ENCODE data around the gene RELL2. TPM values are rescaled to one million over a fixed set of nuclear protein-coding genes. Genes with fewer than 3 reads are reported as not detected.
A peak's percentile ranks its signal among the peaks of the same experiment; 100 is the strongest.

Gene RELL2
- total RNA-seq, 1 experiment from 2014 or later = 9.8 TPM

GRCh38 chr5:141608557-141608956 is 28.2 kb upstream of the RELL2 start:
- H2AFZ ChIP-seq (ENCODE audit: low read length) = no peak overlapping the region
- no peak overlapping the region for H3K18ac ChIP-seq (ENCODE audit: insufficient read length, low read depth, low read length)
- H3K4me2 ChIP-seq (ENCODE audit: insufficient read depth, insufficient read length, low read length) = no peak overlapping the region
- no peak for TF ChIP-seq CTCF (conservative IDR thresholded peaks at IDR 0.05)
- Mint-ChIP-seq H3K36me3 (ENCODE audit: insufficient read depth in 1 of 3, low read depth in 3 of 3) (peaks cover 0 to 12% (median 10%) of the 10 kb centered on the region in 3 experiments; a peak in 3 of 7 replicates), H3K27me3 (ENCODE audit: low read depth) (no peaks in the 10 kb centered on the region), H3K4me3 (no peak overlapping the region), H3K9me3 (no peaks in the 10 kb centered on the region), H3K4me1 (peaks cover 17 to 26% of the 10 kb centered on the region in 2 experiments), H3K27ac (peak overlapping the region; percentile 4 to 66 (median 45); a peak in 2 of 7 replicates)
- no peak overlapping the region for H2BK120ac ChIP-seq (ENCODE audit: low read depth, low read length, poor library complexity, severe bottlenecking)
- H3K27me3 ChIP-seq (ENCODE audit: insufficient read depth, low read length) = no peaks in the 10 kb centered on the region
- no peaks in the 10 kb centered on the region for H3K9me3 ChIP-seq (ENCODE audit: control insufficient read depth, low read depth, low read length)
- no CpG with 5 or more reads among the region's 1 CpG for WGBS (ENCODE audit: extremely low coverage, insufficient read length, low lambda C conversion rate)
- no peak overlapping the region for H4K5ac ChIP-seq (ENCODE audit: insufficient read length, low read depth, low read length)
- H2AK5ac ChIP-seq (ENCODE audit: insufficient read length, low read length) = no peak overlapping the region
- H3K23ac ChIP-seq (ENCODE audit: insufficient read length, low read depth, low read length) = no peak overlapping the region
- no peak overlapping the region for H3K9ac ChIP-seq (ENCODE audit: extremely low read depth, insufficient read length, low read length)
- H2BK12ac ChIP-seq (ENCODE audit: insufficient read length, low read depth, low read length) = no peak overlapping the region
- H3K56ac ChIP-seq (ENCODE audit: insufficient read length, low read depth, low read length) = no peak overlapping the region
- no peaks in the 10 kb centered on the region for H4K20me1 ChIP-seq (ENCODE audit: control insufficient read depth, insufficient read depth, insufficient read length)
- H2BK15ac ChIP-seq (ENCODE audit: low read depth, low read length) = no peak overlapping the region
- DNase-seq = no peak
- no peak overlapping the region for H3K4ac ChIP-seq (ENCODE audit: low read depth, low read length)
- no peak overlapping the region for H4K91ac ChIP-seq (ENCODE audit: insufficient read length, low read depth, low read length)
- H3K23me2 ChIP-seq (ENCODE audit: insufficient read length, low read depth, low read length, poor library complexity, severe bottlenecking) = no peaks in the 10 kb centered on the region
- H3K79me2 ChIP-seq (ENCODE audit: insufficient read depth, low read length) = peaks cover 15% of the 10 kb centered on the region; the same call in 1 of the 2 replicates
- H3K4me1 ChIP-seq (ENCODE audit: insufficient read depth, low read length) = peaks cover 2% of the 10 kb centered on the region; the same call in 1 of the 2 replicates
- no peak overlapping the region for H3T11ph ChIP-seq (ENCODE audit: low read length)
- no peak overlapping the region for H2BK20ac ChIP-seq (ENCODE audit: low read depth, low read length, poor library complexity, severe bottlenecking)
- no peak overlapping the region for H4K8ac ChIP-seq (replicated peaks; ENCODE audit: insufficient read length, low read depth, low read length)
- H3K79me1 ChIP-seq (ENCODE audit: insufficient read depth, low read depth, low read length, poor library complexity, severe bottlenecking) = no peaks in the 10 kb centered on the region
- no peak overlapping the region for H3K27ac ChIP-seq (ENCODE audit: insufficient read length, low read depth, low read length)
- H2BK5ac ChIP-seq (ENCODE audit: insufficient read length, low read length) = no peak overlapping the region
- no peak overlapping the region for H3K14ac ChIP-seq (ENCODE audit: insufficient read depth, low read length)
